SH-SY5Y (cell line): ENCODE measurements around the gene NEFH.

Experiments
- GATA2 ChIP-seq: IDR thresholded peaks from 2 replicates; pipeline ENCODE4 v1.6.1; 2011; ENCODE audit warnings: mild to moderate bottlenecking, low read depth, low read length
- GATA3 ChIP-seq: IDR thresholded peaks from 2 replicates; pipeline ENCODE4 v1.6.1; 2011; ENCODE audit warnings: low read depth, mild to moderate bottlenecking, low read length, moderate library complexity

DNA sequence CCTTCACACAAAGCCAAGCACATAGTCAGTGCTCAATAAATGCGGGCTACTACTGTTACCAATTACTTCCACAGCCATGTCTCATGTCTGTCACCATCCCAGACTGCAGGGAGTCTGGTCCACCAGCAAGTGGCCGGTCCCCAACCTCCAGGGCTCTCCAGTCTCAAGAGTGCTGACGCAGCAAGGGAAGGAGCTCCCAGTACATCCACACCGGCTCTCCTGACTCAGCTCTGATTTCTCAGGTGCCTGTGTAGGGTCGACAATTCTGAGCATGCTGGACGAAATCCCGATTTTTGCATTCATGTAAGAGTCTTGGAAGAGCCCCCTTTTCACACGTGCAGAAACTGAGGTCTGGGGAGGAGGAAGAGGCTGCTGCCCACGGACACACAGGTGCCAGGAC lies 10.3 kb upstream of the NEFH start:
- TF ChIP-seq GATA2 (no peak), GATA3 (no peak)
